ENCODE measurements around the gene DNAH6.
"Not testable (repeated sequence)": the region's sequence is repeated elsewhere in the genome, so short reads cannot be mapped to it uniquely, and the experiment has no call there.

The DNAH6 gene

DNA sequence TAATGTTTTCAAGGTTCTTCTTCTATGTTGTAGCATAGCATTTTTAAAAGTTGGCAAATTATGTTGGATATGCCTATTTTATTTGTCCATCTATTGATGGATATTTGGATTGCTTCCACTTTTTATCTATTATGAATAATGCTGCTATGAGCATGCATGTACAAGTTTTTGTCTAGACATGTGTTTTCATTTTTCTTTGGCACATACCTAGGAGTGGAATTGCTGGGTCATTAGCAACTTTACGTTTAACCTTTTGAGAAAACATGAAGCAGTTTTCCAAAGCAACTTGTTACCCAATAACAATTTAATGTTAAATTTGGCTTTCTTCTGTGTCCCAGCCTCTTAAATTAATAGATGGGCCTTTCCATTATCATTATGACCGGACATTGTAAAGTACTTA is 30.3 kb downstream of the DNAH6 start:
- Histone ChIP-seq H3K4ac (ENCODE audit: low read length) (no peak overlapping the region), H3K4me1 (ENCODE audit: control insufficient read depth in 2 of 2, insufficient read depth in 1 of 2, low read depth in 1 of 2, low read length in 2 of 2) (no peaks in the 10 kb centered on the region), H2BK120ac (ENCODE audit: low read depth, low read length) (no peak overlapping the region), H3K23ac (ENCODE audit: low read depth, low read length, poor library complexity) (no peak overlapping the region), H2AFZ (ENCODE audit: low read length) (no peak overlapping the region), H3K4me3 (ENCODE audit: low read length in 2 of 2) (no peak overlapping the region), H3K14ac (ENCODE audit: low read length) (no peak overlapping the region), H2BK15ac (ENCODE audit: low read length) (no peak overlapping the region), H3K27ac (replicated peaks; ENCODE audit: low read length) (no peak overlapping the region), H4K8ac (ENCODE audit: low read depth, low read length) (no peak overlapping the region), H3K4me2 (ENCODE audit: insufficient read depth, low read length, poor library complexity, severe bottlenecking) (no peak overlapping the region), H3K9me3 (replicated peaks in 1 of 2; ENCODE audit: control insufficient read depth in 2 of 2, insufficient read depth in 1 of 2, low read depth in 1 of 2, low read length in 2 of 2) (no peaks in the 10 kb centered on the region), H2AK5ac (ENCODE audit: low read depth, low read length) (no peak overlapping the region), H2BK12ac (ENCODE audit: low read length) (no peak overlapping the region), H2BK5ac (ENCODE audit: low read length) (no peak overlapping the region), H3K18ac (ENCODE audit: low read length) (no peak overlapping the region), H3K27me3 (ENCODE audit: control insufficient read depth in 3 of 3, insufficient read depth in 3 of 3, low read depth in 1 of 3, low read length in 3 of 3) (no peaks in the 10 kb centered on the region), H3K9ac (ENCODE audit: low read depth, low read length, poor library complexity) (no peak overlapping the region), H3K36me3 (replicated peaks in 1 of 2; ENCODE audit: control insufficient read depth in 2 of 2, insufficient read depth in 2 of 2, low read length in 2 of 2) (no peaks in the 10 kb centered on the region), H3K79me1 (ENCODE audit: low read depth, low read length) (no peaks in the 10 kb centered on the region), H4K91ac (ENCODE audit: low read depth, low read length, poor library complexity) (no peak overlapping the region)
- no CpG with 5 or more reads among the region's 2 CpGs for WGBS, 2 donors (ENCODE audit: extremely low coverage in 2 of 2, insufficient read length in 2 of 2, insufficient replicate concordance in 1 of 2)
- DNase-seq (ENCODE audit: low spot score) = no peak

DNA sequence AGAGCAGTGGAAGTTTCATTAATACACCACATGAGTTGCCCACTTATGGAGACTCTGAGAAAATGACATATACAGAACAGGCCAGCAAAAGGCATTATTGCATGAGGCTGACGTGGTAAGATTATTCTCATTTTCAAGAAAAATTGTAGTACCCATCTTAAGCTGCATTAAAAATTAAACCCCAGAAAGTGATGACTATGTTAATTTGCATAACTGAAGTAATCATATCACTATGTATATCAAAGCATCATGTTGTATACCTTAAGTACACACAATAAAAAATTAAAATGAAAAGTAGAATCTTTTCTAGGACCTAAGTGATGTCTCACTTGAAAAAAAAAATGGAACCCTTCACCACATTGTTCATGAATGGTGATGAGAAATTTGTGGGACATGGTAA is 32.0 kb downstream of the DNAH6 start:
- no peak for DNase-seq (ENCODE audit: low spot score)
- no CpG with 5 or more reads among the region's 1 CpG for WGBS, 2 donors (ENCODE audit: extremely low coverage in 2 of 2, insufficient read length in 2 of 2, insufficient replicate concordance in 1 of 2)
- H3K4me2 ChIP-seq (ENCODE audit: insufficient read depth, low read length, poor library complexity, severe bottlenecking) = no peak overlapping the region
- H4K8ac ChIP-seq (ENCODE audit: low read depth, low read length) = no peak overlapping the region
- H2BK15ac ChIP-seq (ENCODE audit: low read length) = no peak overlapping the region
- H2BK5ac ChIP-seq (ENCODE audit: low read length) = no peak overlapping the region
- no peak overlapping the region for H3K27ac ChIP-seq (replicated peaks; ENCODE audit: low read length)
- H3K4me1 ChIP-seq (ENCODE audit: control insufficient read depth in 2 of 2, insufficient read depth in 1 of 2, low read depth in 1 of 2, low read length in 2 of 2) = no peaks in the 10 kb centered on the region
- H3K9ac ChIP-seq (ENCODE audit: low read depth, low read length, poor library complexity) = no peak overlapping the region
- no peak overlapping the region for H2BK12ac ChIP-seq (ENCODE audit: low read length)
- H3K18ac ChIP-seq (ENCODE audit: low read length) = no peak overlapping the region
- H2AK5ac ChIP-seq (ENCODE audit: low read depth, low read length) = no peak overlapping the region
- H3K36me3 ChIP-seq (replicated peaks in 1 of 2; ENCODE audit: control insufficient read depth in 2 of 2, insufficient read depth in 2 of 2, low read length in 2 of 2) = no peaks in the 10 kb centered on the region
- H2AFZ ChIP-seq (ENCODE audit: low read length) = no peak overlapping the region
- no peak overlapping the region for H3K4ac ChIP-seq (ENCODE audit: low read length)
- H3K4me3 ChIP-seq (ENCODE audit: low read length in 2 of 2) = no peak overlapping the region
- no peak overlapping the region for H3K14ac ChIP-seq (ENCODE audit: low read length)
- H3K27me3 ChIP-seq (ENCODE audit: control insufficient read depth in 3 of 3, insufficient read depth in 3 of 3, low read depth in 1 of 3, low read length in 3 of 3) = no peaks in the 10 kb centered on the region
- H3K9me3 ChIP-seq (replicated peaks in 1 of 2; ENCODE audit: control insufficient read depth in 2 of 2, insufficient read depth in 1 of 2, low read depth in 1 of 2, low read length in 2 of 2) = no peaks in the 10 kb centered on the region
- H4K91ac ChIP-seq (ENCODE audit: low read depth, low read length, poor library complexity) = no peak overlapping the region
- H2BK120ac ChIP-seq (ENCODE audit: low read depth, low read length) = no peak overlapping the region
- H3K79me1 ChIP-seq (ENCODE audit: low read depth, low read length) = no peaks in the 10 kb centered on the region
- no peak overlapping the region for H3K23ac ChIP-seq (ENCODE audit: low read depth, low read length, poor library complexity)

DNA sequence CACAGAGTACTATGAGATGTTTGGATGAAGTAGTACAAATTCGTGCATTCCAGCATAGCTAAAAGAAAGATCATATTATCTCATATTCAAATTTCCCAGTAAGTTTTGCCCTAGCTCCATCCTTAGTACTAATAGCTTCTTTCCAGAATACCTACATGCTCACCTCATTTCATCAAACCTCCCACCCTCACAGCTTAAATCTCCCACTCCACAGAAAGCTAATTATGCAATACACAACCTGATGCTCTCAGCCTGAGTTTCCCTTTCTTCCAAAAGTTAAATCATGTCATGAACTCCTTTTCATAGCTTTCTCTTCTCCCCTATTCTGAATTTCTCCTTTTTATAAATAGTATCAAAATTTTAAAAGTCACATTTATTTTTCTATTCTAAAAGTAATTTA is 34.6 kb downstream of the DNAH6 start:
- H3K79me1 ChIP-seq (ENCODE audit: low read depth, low read length) = no peaks in the 10 kb centered on the region
- no peak overlapping the region for H2AK5ac ChIP-seq (ENCODE audit: low read depth, low read length)
- no peak overlapping the region for H4K8ac ChIP-seq (ENCODE audit: low read depth, low read length)
- no peak overlapping the region for H3K4me3 ChIP-seq (ENCODE audit: low read length in 2 of 2)
- no peak overlapping the region for H2BK120ac ChIP-seq (ENCODE audit: low read depth, low read length)
- no peak overlapping the region for H3K27ac ChIP-seq (replicated peaks; ENCODE audit: low read length)
- H4K91ac ChIP-seq (ENCODE audit: low read depth, low read length, poor library complexity) = no peak overlapping the region
- WGBS, 2 donors (ENCODE audit: extremely low coverage in 2 of 2, insufficient read length in 2 of 2, insufficient replicate concordance in 1 of 2) = no CpG with 5 or more reads among the region's 1 CpG
- no peak overlapping the region for H2BK5ac ChIP-seq (ENCODE audit: low read length)
- H2BK15ac ChIP-seq (ENCODE audit: low read length) = no peak overlapping the region
- H3K4me1 ChIP-seq (ENCODE audit: control insufficient read depth in 2 of 2, insufficient read depth in 1 of 2, low read depth in 1 of 2, low read length in 2 of 2) = no peaks in the 10 kb centered on the region
- no peaks in the 10 kb centered on the region for H3K9me3 ChIP-seq (replicated peaks in 1 of 2; ENCODE audit: control insufficient read depth in 2 of 2, insufficient read depth in 1 of 2, low read depth in 1 of 2, low read length in 2 of 2)
- no peak overlapping the region for H3K23ac ChIP-seq (ENCODE audit: low read depth, low read length, poor library complexity)
- H3K4ac ChIP-seq (ENCODE audit: low read length) = no peak overlapping the region
- H3K27me3 ChIP-seq (ENCODE audit: control insufficient read depth in 3 of 3, insufficient read depth in 3 of 3, low read depth in 1 of 3, low read length in 3 of 3) = no peaks in the 10 kb centered on the region
- no peak overlapping the region for H2BK12ac ChIP-seq (ENCODE audit: low read length)
- no peak overlapping the region for H3K18ac ChIP-seq (ENCODE audit: low read length)
- no peaks in the 10 kb centered on the region for H3K36me3 ChIP-seq (replicated peaks in 1 of 2; ENCODE audit: control insufficient read depth in 2 of 2, insufficient read depth in 2 of 2, low read length in 2 of 2)
- no peak overlapping the region for H2AFZ ChIP-seq (ENCODE audit: low read length)
- no peak overlapping the region for H3K14ac ChIP-seq (ENCODE audit: low read length)
- DNase-seq (ENCODE audit: low spot score) = no peak
- no peak overlapping the region for H3K4me2 ChIP-seq (ENCODE audit: insufficient read depth, low read length, poor library complexity, severe bottlenecking)
- H3K9ac ChIP-seq (ENCODE audit: low read depth, low read length, poor library complexity) = no peak overlapping the region

DNA sequence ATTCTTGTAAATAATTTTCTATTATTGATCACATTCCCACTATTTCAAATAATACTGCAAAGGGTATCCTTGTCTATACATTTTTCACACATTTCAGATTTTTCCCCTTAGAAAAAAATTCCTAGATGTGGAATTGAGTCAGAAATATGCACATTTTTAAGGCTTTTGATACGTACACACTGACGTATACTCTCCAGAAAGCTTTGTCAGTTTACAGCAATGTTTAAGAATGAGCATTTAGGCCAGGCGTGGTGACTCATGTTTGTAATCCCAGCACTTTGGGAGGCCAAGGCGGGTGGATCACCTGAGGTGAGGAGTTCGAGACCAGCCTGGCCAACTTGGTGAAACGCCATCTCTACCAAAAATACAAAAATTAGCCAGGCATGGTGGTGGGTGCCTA is 35.2 kb downstream of the DNAH6 start:
- not testable (repeated sequence) for H4K8ac ChIP-seq (ENCODE audit: low read depth, low read length); H3K4me2 ChIP-seq (ENCODE audit: insufficient read depth, low read length, poor library complexity, severe bottlenecking); H4K91ac ChIP-seq (ENCODE audit: low read depth, low read length, poor library complexity); H2BK15ac ChIP-seq (ENCODE audit: low read length); H3K36me3 ChIP-seq (replicated peaks in 1 of 2; ENCODE audit: control insufficient read depth in 2 of 2, insufficient read depth in 2 of 2, low read length in 2 of 2); H2AK5ac ChIP-seq (ENCODE audit: low read depth, low read length); H3K4me1 ChIP-seq (ENCODE audit: control insufficient read depth in 2 of 2, insufficient read depth in 1 of 2, low read depth in 1 of 2, low read length in 2 of 2); H3K79me1 ChIP-seq (ENCODE audit: low read depth, low read length); H3K4ac ChIP-seq (ENCODE audit: low read length); H3K9me3 ChIP-seq (replicated peaks in 1 of 2; ENCODE audit: control insufficient read depth in 2 of 2, insufficient read depth in 1 of 2, low read depth in 1 of 2, low read length in 2 of 2); H3K18ac ChIP-seq (ENCODE audit: low read length); H3K27ac ChIP-seq (replicated peaks; ENCODE audit: low read length); H3K4me3 ChIP-seq (ENCODE audit: low read length in 2 of 2); H3K23ac ChIP-seq (ENCODE audit: low read depth, low read length, poor library complexity); H3K9ac ChIP-seq (ENCODE audit: low read depth, low read length, poor library complexity); H2BK12ac ChIP-seq (ENCODE audit: low read length); DNase-seq (ENCODE audit: low spot score); H3K14ac ChIP-seq (ENCODE audit: low read length); H2BK120ac ChIP-seq (ENCODE audit: low read depth, low read length); H2AFZ ChIP-seq (ENCODE audit: low read length); H2BK5ac ChIP-seq (ENCODE audit: low read length); H3K27me3 ChIP-seq (ENCODE audit: control insufficient read depth in 3 of 3, insufficient read depth in 3 of 3, low read depth in 1 of 3, low read length in 3 of 3)
- WGBS, 2 donors (ENCODE audit: extremely low coverage in 2 of 2, insufficient read length in 2 of 2, insufficient replicate concordance in 1 of 2) = no CpG with 5 or more reads among the region's 6 CpGs

Data from neuronal stem cell (in vitro differentiated cells).